Lower leg skin (tissue), 3 donors: ENCODE data around the gene OR9Q1.
"Not testable (repeated sequence)": the region's sequence is repeated elsewhere in the genome, so short reads cannot be mapped to it uniquely, and the experiment has no call there.

ENCODE experiments used
- POLR2A ChIP-seq, 2 donors: fragments of 450-650 bp; IDR thresholded peaks; one replicate each; pipeline ENCODE4 v1.6.1; 2016 to 2017; ENCODE audit warnings: antibody characterized with exemption in 2 of 2, mild to moderate bottlenecking in 1 of 2, moderate library complexity in 1 of 2
- TF ChIP-seq, protein P1 (sequence below), 3 donors: fragments of 450-650 bp; IDR thresholded peaks; one replicate each; pipeline ENCODE4 v1.5.1; 2016; ENCODE audit warnings: antibody characterized with exemption in 3 of 3, mild to moderate bottlenecking in 3 of 3, moderate library complexity in 2 of 3

DNA sequence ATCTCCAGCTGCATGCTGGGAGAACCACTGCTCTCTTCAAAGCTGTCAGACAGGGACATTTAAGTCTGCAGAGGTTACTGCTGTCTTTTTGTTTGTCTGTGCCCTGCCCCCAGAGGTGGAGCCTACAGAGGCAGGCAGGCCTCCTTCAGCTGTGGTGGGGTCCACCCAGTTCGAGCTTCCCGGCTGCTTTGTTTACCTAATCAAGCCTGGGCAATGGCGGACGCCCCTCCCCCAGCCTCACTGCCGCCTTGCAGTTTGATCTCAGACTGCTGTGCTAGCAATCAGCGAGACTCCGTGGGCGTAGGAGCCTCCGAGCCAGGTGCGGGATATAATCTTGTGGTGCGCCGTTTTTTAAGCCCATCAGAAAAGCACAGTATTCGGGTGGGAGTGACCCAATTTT, 24.2 kb upstream of the OR9Q1 start:
- not testable (repeated sequence) for TF ChIP-seq POLR2A (IDR thresholded peaks at IDR 0.05)
- TF ChIP-seq, protein P1, sequence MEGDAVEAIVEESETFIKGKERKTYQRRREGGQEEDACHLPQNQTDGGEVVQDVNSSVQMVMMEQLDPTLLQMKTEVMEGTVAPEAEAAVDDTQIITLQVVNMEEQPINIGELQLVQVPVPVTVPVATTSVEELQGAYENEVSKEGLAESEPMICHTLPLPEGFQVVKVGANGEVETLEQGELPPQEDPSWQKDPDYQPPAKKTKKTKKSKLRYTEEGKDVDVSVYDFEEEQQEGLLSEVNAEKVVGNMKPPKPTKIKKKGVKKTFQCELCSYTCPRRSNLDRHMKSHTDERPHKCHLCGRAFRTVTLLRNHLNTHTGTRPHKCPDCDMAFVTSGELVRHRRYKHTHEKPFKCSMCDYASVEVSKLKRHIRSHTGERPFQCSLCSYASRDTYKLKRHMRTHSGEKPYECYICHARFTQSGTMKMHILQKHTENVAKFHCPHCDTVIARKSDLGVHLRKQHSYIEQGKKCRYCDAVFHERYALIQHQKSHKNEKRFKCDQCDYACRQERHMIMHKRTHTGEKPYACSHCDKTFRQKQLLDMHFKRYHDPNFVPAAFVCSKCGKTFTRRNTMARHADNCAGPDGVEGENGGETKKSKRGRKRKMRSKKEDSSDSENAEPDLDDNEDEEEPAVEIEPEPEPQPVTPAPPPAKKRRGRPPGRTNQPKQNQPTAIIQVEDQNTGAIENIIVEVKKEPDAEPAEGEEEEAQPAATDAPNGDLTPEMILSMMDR (IDR thresholded peaks at IDR 0.05), result not testable (repeated sequence)
